MM.1S (cell line): ENCODE measurements around the gene SUPT3H.

Experiments
- CTCF ChIP-seq: fragments of 300-600 bp; sonication (generic); IDR thresholded peaks from 2 replicates; pipeline ENCODE4 v1.5.1; 2016; ENCODE audit warnings: antibody characterized with exemption, low read length, mixed read lengths
- EZH2 ChIP-seq: fragments of 300-600 bp; sonication (generic); optimal IDR thresholded peaks from 2 replicates; pipeline ENCODE3; 2017; ENCODE audit warnings: low read depth, mild to moderate bottlenecking, antibody characterized with exemption, low read length, mixed read lengths
- EZH2phosphoT487 ChIP-seq: fragments of 300-600 bp; sonication (generic); IDR thresholded peaks from 2 replicates; pipeline ENCODE4 v1.6.1; 2018; ENCODE audit warnings: antibody characterized with exemption, low read length

DNA sequence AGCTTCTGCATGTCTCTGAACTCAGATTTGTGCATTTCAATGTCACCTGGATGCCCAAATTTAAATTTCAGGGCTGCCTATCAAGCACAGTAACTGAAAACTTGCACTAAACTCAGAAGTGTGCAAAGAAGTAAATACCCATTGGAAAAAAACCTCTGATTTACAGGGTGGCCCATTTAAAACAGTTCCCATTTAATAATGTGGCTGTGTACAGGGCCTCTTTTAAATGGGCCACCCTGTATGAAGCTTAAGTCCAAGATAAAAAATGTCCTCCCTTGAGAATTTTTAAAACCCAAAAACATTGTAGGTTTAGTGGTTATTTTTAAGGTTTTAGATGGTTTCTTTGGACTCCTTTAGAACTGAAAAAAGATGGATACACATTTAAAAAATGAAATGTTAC lies 251.7 kb downstream of the SUPT3H start:
- TF ChIP-seq CTCF = no peak
- no peak for TF ChIP-seq EZH2
- no peak for TF ChIP-seq EZH2phosphoT487
